Fibroblast of lung (primary cell): ENCODE measurements around the gene NBEA.

Experiments used
- CTCF ChIP-seq, 2 donors: IDR thresholded peaks in 1 of 2; conservative IDR thresholded peaks in 1 of 2; 1 replicate in 1 of 2; 2 replicates in 1 of 2; pipeline ENCODE4 v1.5.1; 2011 to 2012; ENCODE audit warnings: low read length in 2 of 2, control low read depth in 1 of 2, inconsistent platforms in 1 of 2, low read depth in 1 of 2, mild to moderate bottlenecking in 1 of 2
- EZH2 ChIP-seq: IDR thresholded peaks from 2 replicates; pipeline ENCODE4 v1.5.1; 2012; ENCODE audit warnings: low read length, control low read depth, mild to moderate bottlenecking; ENCODE audit errors: missing control alignments

GRCh38 chr13:35219021-35219420, 277.0 kb downstream of the NBEA start:
- TF ChIP-seq CTCF (conservative IDR thresholded peaks at IDR 0.05 in 1 of 2, IDR thresholded peaks at IDR 0.05 in 1 of 2; ENCODE audit: low read depth in 1 of 2, low read length in 2 of 2) (no peak), EZH2 (no peak)
